GM18498 (cell line): ENCODE results near the gene LYZL2.
A peak's percentile ranks its signal among the peaks of the same experiment; 100 is the strongest.
"Not testable (repeated sequence)": the region's sequence is repeated elsewhere in the genome, so short reads cannot be mapped to it uniquely, and the experiment has no call there.

Experiments used
- ATAC-seq: cut with Tn5 transposase; IDR thresholded peaks from one replicate; pipeline ENCODE4 v1.9.1; 2021; ENCODE audit warnings: mild to moderate bottlenecking, moderate library complexity; ENCODE audit not compliant: unreplicated experiment

The LYZL2 gene

GRCh38 chr10:30639946-30640786, 10.6 kb upstream of the LYZL2 start:
- ATAC-seq, result no peak

GRCh38 chr10:30637881-30638467, 8.4 kb upstream of the LYZL2 start:
- ATAC-seq, result no peak

- ATAC-seq, result no peak
These were observed 1.6 kb upstream of the LYZL2 start for GRCh38 chr10:30631188-30631587.

DNA sequence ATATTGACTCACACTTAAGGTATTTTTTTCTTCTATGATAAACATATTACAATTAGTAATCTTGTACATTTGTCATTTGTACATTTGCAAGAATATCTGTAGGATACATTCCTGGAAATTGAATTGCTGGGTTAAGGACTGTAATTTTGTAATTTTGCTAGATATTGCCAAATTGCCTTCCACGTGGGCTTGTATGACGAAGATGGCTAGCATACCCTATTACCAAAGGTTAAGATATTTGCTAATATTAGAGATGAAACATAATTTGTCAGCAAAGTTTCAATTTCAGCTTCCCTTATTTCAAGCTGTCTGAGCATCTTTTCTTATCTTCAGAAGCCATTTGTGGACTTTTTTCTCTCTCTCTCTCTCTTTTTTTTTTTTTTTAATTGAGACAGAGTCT, 1.0 kb upstream of the LYZL2 start:
- no peak for ATAC-seq

DNA sequence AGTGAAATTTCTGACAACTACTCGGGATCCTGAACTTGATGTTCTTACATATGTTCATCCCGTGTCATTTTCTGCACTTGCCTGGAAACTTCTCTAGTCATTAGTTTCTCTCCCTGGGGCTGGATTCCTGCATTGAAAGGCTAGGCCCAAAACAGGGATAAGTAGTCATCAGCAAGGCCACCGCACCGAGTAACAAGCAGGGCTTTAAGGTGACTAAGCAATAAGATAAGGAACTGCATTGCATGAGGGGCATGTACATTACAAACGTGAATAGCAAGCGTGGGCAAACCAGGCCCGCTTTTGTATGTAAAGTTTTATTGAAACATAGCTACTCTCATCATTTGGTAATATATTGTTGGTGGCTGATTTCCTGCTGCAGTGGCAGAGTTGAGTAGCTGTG, 977 bp downstream of the LYZL2 start:
- not testable (repeated sequence) for ATAC-seq

- ATAC-seq, result not testable (repeated sequence)
These were observed 2.7 kb downstream of the LYZL2 start for GRCh38 chr10:30626837-30627236.

- ATAC-seq, result not testable (repeated sequence)
These were observed 3.4 kb downstream of the LYZL2 start for GRCh38 chr10:30626196-30626595.

DNA sequence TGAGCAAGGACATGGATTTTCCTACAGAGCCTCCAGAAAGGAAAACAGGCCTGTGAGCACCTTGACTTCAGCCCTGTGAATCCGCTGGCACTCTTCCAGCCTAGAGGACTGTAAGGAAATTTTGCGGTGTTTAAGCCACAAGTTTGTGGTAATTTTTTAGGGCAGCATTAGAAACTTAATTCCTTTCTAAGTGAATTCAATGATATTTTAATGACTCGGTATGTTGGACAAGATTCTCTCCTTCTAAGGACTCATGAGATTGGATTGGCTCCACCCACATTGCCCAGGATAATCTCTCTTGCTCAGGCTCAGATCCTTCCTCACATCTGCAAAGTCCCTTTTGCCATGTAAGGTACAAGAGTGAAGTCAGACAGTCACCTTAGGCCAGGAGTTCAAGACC, 4.5 kb downstream of the LYZL2 start:
- no peak for ATAC-seq

DNA sequence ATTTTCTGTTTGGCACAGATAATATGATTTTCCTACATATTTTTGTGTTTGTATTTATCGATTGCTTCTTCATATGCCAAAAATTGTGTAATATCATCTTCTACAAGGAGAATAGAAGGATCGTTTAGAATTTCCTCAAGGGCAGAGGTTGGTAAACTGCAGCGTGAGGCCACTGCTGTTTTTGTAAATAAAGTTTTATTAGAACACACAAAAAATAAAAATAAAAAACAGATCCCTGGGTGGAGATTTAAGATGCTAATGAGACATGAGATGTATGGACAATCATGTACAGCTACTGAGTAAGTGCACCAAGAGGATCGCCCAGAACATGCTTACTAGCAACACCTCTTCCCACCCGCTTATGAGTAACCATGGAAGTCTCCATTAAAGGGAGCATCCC, 9.6 kb downstream of the LYZL2 start:
- no peak for ATAC-seq

GRCh38 chr10:30617070-30617469, 12.5 kb downstream of the LYZL2 start:
- ATAC-seq, result no peak

DNA sequence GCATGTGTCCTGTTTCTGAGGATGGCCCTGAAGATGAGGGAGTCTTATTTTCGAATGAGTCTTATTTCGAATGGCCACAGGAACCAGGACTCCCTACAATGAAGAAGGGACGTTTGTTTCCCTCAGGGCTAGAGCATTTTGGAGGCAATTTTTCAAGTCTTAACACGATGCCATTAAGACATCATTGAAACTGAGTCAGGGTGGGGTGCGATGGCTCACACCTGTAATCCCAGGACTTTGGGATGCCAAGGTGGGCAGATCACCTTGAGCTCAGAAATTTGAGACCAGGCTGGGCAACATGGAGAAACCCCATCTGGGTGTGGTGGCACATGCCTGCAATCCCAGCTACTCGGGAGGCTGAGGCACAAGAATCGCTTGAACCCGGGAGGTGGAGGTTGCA, 18.5 kb downstream of the LYZL2 start:
- ATAC-seq, result not testable (repeated sequence)

DNA sequence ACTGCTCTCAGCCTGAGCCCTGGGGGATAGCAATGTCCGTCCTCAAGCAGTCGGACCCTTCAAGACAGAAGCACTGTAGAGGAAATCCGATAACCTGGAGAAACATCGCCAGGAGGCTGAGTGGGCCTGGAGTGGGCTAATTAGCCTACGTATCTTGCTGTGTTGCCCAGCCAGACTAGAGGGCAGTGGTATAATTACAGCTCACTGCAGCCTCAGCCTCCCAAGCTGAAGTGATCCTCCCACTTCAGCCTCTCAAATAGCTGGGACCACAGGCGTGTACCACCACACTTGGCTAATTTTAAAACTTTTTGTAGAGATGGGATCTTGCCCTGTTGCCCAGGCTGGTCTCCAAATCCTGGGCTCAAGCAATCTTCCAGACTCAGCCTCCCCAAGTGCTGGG, 21.7 kb downstream of the LYZL2 start:
- ATAC-seq, result no peak

GRCh38 chr10:30606313-30606712, 23.2 kb downstream of the LYZL2 start:
- no peak for ATAC-seq

DNA sequence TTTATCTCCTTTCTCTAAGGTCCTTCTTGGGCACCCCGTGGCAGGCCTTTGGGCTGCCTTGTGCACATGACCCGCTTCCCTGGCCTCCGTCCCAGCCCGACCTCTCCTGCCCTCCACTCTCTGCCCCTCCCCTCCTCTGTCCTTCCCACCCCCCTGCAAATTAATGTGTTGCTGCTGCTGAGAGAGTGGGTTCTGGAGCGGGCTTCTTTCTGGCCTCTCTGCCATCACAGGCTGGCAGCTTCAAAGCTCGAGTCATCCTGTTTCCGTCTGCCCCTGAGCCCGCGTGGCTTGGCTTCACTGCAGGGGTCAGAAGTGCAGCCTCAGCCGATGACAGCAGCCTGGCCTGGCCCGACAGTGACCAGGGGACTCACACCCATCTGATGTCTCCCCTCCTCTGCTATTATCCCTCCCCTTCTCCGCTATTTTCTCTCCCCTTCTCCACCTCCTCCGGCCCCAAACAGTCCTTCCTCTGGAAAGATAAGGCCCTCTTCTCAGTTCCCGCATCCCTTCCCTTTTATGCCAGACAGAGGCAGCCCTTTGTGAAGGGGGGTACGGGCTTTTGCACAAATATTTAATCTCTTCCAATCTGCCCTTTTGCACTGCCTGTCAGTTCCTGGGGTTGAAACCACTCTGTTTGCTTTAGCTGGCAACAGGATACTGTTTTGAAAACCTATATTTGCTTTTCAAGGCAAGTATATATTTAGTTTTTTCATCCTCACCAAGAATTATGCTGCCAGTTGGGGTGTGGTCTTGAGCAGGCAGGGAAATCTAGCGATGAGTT, 24.0 kb downstream of the LYZL2 start:
- not testable (repeated sequence) for ATAC-seq

DNA sequence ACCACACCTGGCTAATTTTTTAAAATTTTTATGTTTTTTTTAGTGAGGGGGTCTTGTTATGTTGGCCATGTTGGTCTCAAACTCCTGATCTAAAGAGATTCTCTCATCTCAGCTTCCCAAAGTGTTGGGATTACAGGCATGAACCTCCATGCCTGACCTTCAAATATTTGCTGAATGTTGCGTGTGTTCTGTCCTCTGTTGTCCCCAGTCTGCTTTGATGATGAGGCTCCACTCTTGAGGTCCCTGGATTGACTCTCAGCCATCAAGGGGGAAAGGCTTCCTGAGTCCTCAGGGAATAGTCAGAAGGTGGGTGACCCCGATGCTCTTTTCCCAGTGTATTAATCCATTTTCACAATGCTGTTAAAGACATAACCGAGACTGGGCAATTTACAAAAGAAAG, 26.0 kb downstream of the LYZL2 start:
- ATAC-seq, result no peak

GRCh38 chr10:30602747-30603146, 26.8 kb downstream of the LYZL2 start:
- no peak for ATAC-seq

DNA sequence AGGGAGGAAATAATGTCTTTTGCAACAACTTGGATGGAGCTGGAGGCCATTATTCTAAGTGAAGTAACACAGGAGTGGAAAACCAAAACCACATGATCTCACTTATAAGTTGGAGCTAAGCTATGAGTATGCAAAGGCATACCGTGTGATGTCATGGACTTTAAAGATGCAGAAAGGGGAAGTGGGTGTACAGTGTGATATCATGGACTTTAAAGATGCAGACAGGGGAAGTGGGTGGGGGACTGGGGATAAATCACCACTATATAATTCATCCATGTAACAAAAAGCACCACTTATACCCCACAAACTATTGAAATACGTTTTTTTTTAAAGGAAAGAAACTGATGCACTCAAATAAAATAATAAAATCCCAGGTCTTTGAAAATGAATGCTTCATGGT, 29.5 kb downstream of the LYZL2 start:
- ATAC-seq, result peak; percentile 53

DNA sequence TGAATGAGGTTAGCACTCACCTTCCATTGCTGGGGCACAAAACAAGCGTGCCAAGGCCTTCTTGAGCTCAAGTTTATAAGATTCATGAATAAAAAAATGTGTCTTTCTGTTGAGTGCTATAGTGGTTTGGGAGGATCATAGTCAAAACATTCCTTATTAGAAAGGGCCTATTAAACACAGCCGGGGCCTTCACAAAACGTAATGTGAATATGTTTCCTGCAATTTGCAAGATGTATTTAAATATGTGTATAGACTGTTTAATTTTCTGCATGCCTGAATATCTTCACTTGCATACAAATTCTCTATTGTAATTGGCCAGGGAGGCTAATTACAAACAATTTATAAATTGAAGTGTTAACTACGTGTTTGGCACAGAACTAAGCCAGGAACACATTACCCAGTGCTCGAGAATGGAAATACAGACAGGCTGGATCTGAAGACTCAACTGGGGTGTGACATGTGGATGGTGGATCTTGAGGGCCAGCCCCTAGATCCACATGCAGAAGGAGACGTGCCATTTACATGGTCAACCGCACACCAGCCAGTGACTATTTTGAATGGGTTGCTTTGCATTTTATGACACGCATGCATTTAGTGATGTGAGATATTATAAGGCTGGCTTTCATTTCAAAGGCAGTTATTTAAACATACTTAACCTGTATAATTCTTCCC, 31.3 kb downstream of the LYZL2 start:
- no peak for ATAC-seq

DNA sequence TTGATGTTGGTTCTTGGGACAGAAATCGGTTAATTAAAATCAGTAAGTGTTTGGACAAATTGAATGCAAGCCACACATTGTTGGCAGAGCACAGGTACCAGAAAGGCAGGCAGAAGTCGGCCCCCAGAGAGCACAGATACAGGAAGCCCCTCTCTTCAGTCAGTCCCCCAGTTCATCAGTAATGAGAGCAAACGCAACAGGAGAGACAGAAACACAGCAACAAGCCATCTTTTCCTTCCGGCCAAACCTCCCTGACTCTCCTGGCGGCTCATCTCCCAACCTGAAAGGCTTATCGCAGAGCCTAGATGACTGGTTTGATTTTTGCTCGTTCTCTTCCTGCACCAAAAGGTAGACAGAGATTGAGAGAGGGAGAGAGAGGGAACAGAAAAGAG, 32.1 kb downstream of the LYZL2 start:
- ATAC-seq, result not testable (repeated sequence)

DNA sequence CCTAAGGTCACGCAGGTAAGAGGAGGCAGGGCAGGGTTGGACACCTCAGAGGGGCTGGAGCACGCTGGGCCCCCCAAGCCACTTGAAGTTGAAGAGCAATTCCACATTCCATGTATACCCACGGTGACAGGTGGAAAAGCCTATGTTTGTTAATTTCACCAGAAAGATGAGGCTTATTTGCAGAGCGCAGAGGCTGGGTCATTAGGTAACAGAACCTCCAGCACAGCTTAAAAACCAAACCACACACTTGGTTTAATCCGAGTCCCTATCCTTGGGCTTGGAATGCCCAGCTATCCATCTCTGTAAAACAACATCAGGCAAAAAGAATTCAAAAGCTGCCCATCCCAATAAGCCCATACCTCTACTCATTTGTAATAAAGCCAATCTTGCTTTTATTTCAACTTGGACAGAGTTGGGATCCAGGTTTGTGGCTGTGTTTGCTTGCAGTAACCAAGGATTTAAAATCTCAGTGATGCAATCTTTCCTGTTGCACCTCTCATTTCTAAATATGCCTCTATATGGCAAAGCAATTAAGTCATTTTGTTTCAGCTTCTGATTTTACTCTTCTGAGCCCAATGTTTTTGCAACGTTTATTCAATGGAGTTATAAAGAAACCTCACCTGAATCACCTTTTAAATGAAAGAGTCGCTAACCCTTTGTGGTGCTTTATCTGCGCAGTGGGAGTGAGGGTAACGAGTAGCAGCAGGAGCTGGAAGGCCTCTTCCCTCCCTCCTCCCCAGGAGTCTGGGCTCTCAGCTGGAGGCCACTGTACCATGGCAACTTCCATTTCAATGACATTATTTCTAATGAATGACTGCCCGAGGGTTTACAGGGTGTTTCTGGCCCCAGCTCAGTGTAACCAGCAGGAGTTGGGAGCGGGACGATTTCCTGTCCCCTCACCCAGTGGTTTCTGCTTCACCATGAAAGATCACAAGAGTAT, 32.8 kb downstream of the LYZL2 start:
- ATAC-seq, result not testable (repeated sequence)
